Mesenchymal stem cell (in vitro differentiated cells and primary cell): ENCODE measurements around the gene SPTA1.

ENCODE experiments used
- DNase-seq: peaks from one replicate; pipeline ENCODE4 v3.0.0-alpha.2; 2013
- H2AFZ ChIP-seq: one replicate; pipeline ENCODE4 v1.6.1; 2013; ENCODE audit warnings: low read depth, mild to moderate bottlenecking, control low read depth, inconsistent platforms, low read length, moderate library complexity
- H2AK5ac ChIP-seq: 2 replicates; pipeline ENCODE4 v1.6.1; 2013; ENCODE audit warnings: low read length, moderate library complexity, mild to moderate bottlenecking, inconsistent platforms; ENCODE audit not compliant: severe bottlenecking
- H2BK120ac ChIP-seq: one replicate; pipeline ENCODE4 v1.6.1; 2013; ENCODE audit warnings: low read depth, mild to moderate bottlenecking, inconsistent platforms, low read length, moderate library complexity
- H2BK12ac ChIP-seq, 2 experiments: one replicate each; pipeline ENCODE4 v1.6.1; 2013; ENCODE audit warnings: inconsistent platforms in 2 of 2, low read length in 2 of 2, mild to moderate bottlenecking in 2 of 2, moderate library complexity in 2 of 2, control low read depth in 1 of 2
- H2BK15ac ChIP-seq: one replicate; pipeline ENCODE4 v1.6.1; 2013; ENCODE audit warnings: mild to moderate bottlenecking, low read depth, inconsistent platforms; ENCODE audit not compliant: poor library complexity, severe bottlenecking
- H2BK5ac ChIP-seq: 2 replicates; pipeline ENCODE4 v1.6.1; 2013; ENCODE audit warnings: low read depth, mild to moderate bottlenecking, low read length, control low read depth, inconsistent platforms; ENCODE audit not compliant: poor library complexity, severe bottlenecking
- H3K14ac ChIP-seq, 2 experiments: one replicate each; pipeline ENCODE4 v1.6.1; 2013; ENCODE audit warnings: inconsistent platforms in 2 of 2, low read length in 2 of 2, control low read depth in 1 of 2, mild to moderate bottlenecking in 1 of 2, moderate library complexity in 1 of 2
- H3K18ac ChIP-seq, 2 experiments: one replicate each; pipeline ENCODE4 v1.6.1; 2013; ENCODE audit warnings: inconsistent platforms in 2 of 2, low read length in 2 of 2, control low read depth in 1 of 2, low read depth in 1 of 2, mild to moderate bottlenecking in 1 of 2
- H3K23ac ChIP-seq, 2 experiments: one replicate each; pipeline ENCODE4 v1.6.1; 2013; ENCODE audit warnings: inconsistent platforms in 2 of 2, low read length in 2 of 2, mild to moderate bottlenecking in 2 of 2, moderate library complexity in 2 of 2, control low read depth in 1 of 2
- H3K27ac ChIP-seq: 2 replicates; pipeline ENCODE4 v1.5.1; 2013; ENCODE audit warnings: mild to moderate bottlenecking, moderate library complexity, low read length, control low read depth, inconsistent platforms; ENCODE audit not compliant: poor library complexity, severe bottlenecking
- H3K27me3 ChIP-seq, 2 experiments: 2 replicates each; pipeline versions ENCODE4 v1.6.1 to v1.7.0; 2013; ENCODE audit warnings: low read length in 2 of 2, mild to moderate bottlenecking in 2 of 2, moderate library complexity in 2 of 2, control low read depth in 1 of 2, inconsistent platforms in 1 of 2; ENCODE audit not compliant: control insufficient read depth in 1 of 2, insufficient read depth in 1 of 2
- H3K36me3 ChIP-seq, 2 experiments: 2 replicates each; pipeline versions ENCODE4 v1.6.1 to v1.7.0; 2013; ENCODE audit warnings: low read length in 2 of 2, control low read depth in 1 of 2, inconsistent platforms in 1 of 2, low read depth in 1 of 2, mild to moderate bottlenecking in 1 of 2; ENCODE audit not compliant: insufficient read depth in 2 of 2, control insufficient read depth in 1 of 2
- H3K4ac ChIP-seq, 2 experiments: one replicate each; pipeline ENCODE4 v1.6.1; 2013; ENCODE audit warnings: inconsistent platforms in 2 of 2, low read length in 2 of 2, mild to moderate bottlenecking in 2 of 2, moderate library complexity in 2 of 2, control low read depth in 1 of 2, low read depth in 1 of 2
- H3K4me1 ChIP-seq: 2 replicates; pipeline ENCODE4 v1.6.1; 2013; ENCODE audit warnings: low read depth, low read length, control low read depth; ENCODE audit not compliant: control insufficient read depth, insufficient read depth
- H3K4me2 ChIP-seq: 2 replicates; pipeline ENCODE4 v1.6.1; 2013; ENCODE audit warnings: low read length, mild to moderate bottlenecking, inconsistent platforms; ENCODE audit not compliant: poor library complexity, severe bottlenecking
- H3K4me3 ChIP-seq, 2 experiments: 2 replicates each; pipeline versions ENCODE4 v1.5.1 to v1.7.0; 2013; ENCODE audit warnings: low read length in 2 of 2, mild to moderate bottlenecking in 2 of 2, control low read depth in 1 of 2, low read depth in 1 of 2; ENCODE audit not compliant: insufficient read depth in 1 of 2
- H3K79me1 ChIP-seq: replicated peaks from 2 replicates; pipeline ENCODE4 v1.6.1; 2013; ENCODE audit warnings: mild to moderate bottlenecking, control low read depth, low read length, inconsistent platforms; ENCODE audit not compliant: poor library complexity, severe bottlenecking
- H3K9ac ChIP-seq: 2 replicates; pipeline ENCODE4 v1.7.0; 2013; ENCODE audit warnings: mild to moderate bottlenecking, low read length, moderate library complexity
- H3K9me3 ChIP-seq: 2 replicates; pipeline ENCODE4 v1.7.0; 2013; ENCODE audit warnings: mild to moderate bottlenecking, low read length; ENCODE audit not compliant: control insufficient read depth
- H4K8ac ChIP-seq: one replicate; pipeline ENCODE4 v1.6.1; 2013; ENCODE audit warnings: inconsistent platforms, mild to moderate bottlenecking, low read length, moderate library complexity
- H4K91ac ChIP-seq: one replicate; pipeline ENCODE4 v1.6.1; 2013; ENCODE audit warnings: mild to moderate bottlenecking, low read length, inconsistent platforms
- WGBS: methylation state at CpG from one replicate; pipeline ENCODE4 v1.1.7; 2013; ENCODE audit warnings: mixed read lengths; 5-methylcytosine and 5-hydroxymethylcytosine counted together

The SPTA1 gene

GRCh38 chr1:158681606-158682005 is 4.9 kb downstream of the SPTA1 start:
- Histone ChIP-seq H3K9me3 (no peaks in the 10 kb centered on the region), H3K79me1 (no peaks in the 10 kb centered on the region), H4K8ac (no peak overlapping the region), H3K36me3 (no peaks in the 10 kb centered on the region), H3K9ac (no peak overlapping the region), H3K18ac (no peak overlapping the region), H2BK12ac (no peak overlapping the region), H3K27ac (no peak overlapping the region), H3K27me3 (no peaks in the 10 kb centered on the region), H3K4ac (no peak overlapping the region), H3K23ac (no peak overlapping the region), H2AFZ (no peak overlapping the region), H3K14ac (no peak overlapping the region), H2BK15ac (no peak overlapping the region), H3K4me3 (no peak overlapping the region), H4K91ac (no peak overlapping the region), H2AK5ac (no peak overlapping the region), H3K4me2 (no peak overlapping the region), H3K4me1 (no peaks in the 10 kb centered on the region), H2BK5ac (no peak overlapping the region), H2BK120ac (no peak overlapping the region)
- 100% methylated on average over 2 of the region's 2 CpGs for WGBS
- DNase-seq = no peak

GRCh38 chr1:158679289-158679688 is 7.2 kb downstream of the SPTA1 start:
- H2AFZ ChIP-seq = no peak overlapping the region
- no peak overlapping the region for H3K23ac ChIP-seq
- no peak overlapping the region for H2BK12ac ChIP-seq
- H4K91ac ChIP-seq = no peak overlapping the region
- no peak overlapping the region for H2BK120ac ChIP-seq
- no peak overlapping the region for H3K4me3 ChIP-seq
- no peaks in the 10 kb centered on the region for H3K79me1 ChIP-seq
- H3K27me3 ChIP-seq = no peaks in the 10 kb centered on the region
- no peaks in the 10 kb centered on the region for H3K9me3 ChIP-seq
- H3K4me1 ChIP-seq = no peaks in the 10 kb centered on the region
- no peak overlapping the region for H3K4me2 ChIP-seq
- no peak overlapping the region for H3K9ac ChIP-seq
- no peak overlapping the region for H3K14ac ChIP-seq
- H2BK15ac ChIP-seq = no peak overlapping the region
- no peak overlapping the region for H4K8ac ChIP-seq
- no peaks in the 10 kb centered on the region for H3K36me3 ChIP-seq
- no peak overlapping the region for H3K27ac ChIP-seq
- no peak overlapping the region for H2AK5ac ChIP-seq
- 100% methylated on average over 1 of the region's 1 CpG for WGBS
- no peak overlapping the region for H3K18ac ChIP-seq
- H2BK5ac ChIP-seq = no peak overlapping the region
- DNase-seq = no peak
- H3K4ac ChIP-seq = no peak overlapping the region

- Histone ChIP-seq H3K9me3 (no peaks in the 10 kb centered on the region), H2AK5ac (no peak overlapping the region), H2BK120ac (no peak overlapping the region), H3K27ac (no peak overlapping the region), H2BK5ac (no peak overlapping the region), H3K9ac (no peak overlapping the region), H3K79me1 (no peaks in the 10 kb centered on the region), H3K4me1 (no peaks in the 10 kb centered on the region), H3K14ac (no peak overlapping the region), H3K23ac (no peak overlapping the region), H3K4ac (no peak overlapping the region), H2BK12ac (no peak overlapping the region), H3K4me2 (no peak overlapping the region), H2BK15ac (no peak overlapping the region), H3K27me3 (no peaks in the 10 kb centered on the region), H4K91ac (no peak overlapping the region), H3K18ac (no peak overlapping the region), H4K8ac (no peak overlapping the region), H2AFZ (no peak overlapping the region), H3K4me3 (no peak overlapping the region), H3K36me3 (no peaks in the 10 kb centered on the region)
- 50% methylated on average over 1 of the region's 4 CpGs for WGBS
- DNase-seq = no peak
Observed at GRCh38 chr1:158675563-158676323, 10.8 kb downstream of the SPTA1 start.

- no peak for DNase-seq
- Histone ChIP-seq H3K4me2 (no peak overlapping the region), H3K9ac (no peak overlapping the region), H3K4ac (no peak overlapping the region), H3K27ac (no peak overlapping the region), H3K14ac (no peak overlapping the region), H3K23ac (no peak overlapping the region), H3K4me3 (no peak overlapping the region), H2BK5ac (no peak overlapping the region), H3K36me3 (no peaks in the 10 kb centered on the region), H2AK5ac (no peak overlapping the region), H3K4me1 (no peaks in the 10 kb centered on the region), H2BK120ac (no peak overlapping the region), H4K91ac (no peak overlapping the region), H3K9me3 (no peaks in the 10 kb centered on the region), H4K8ac (no peak overlapping the region), H2BK15ac (no peak overlapping the region), H3K27me3 (no peaks in the 10 kb centered on the region), H3K18ac (no peak overlapping the region), H2AFZ (no peak overlapping the region), H2BK12ac (no peak overlapping the region), H3K79me1 (no peaks in the 10 kb centered on the region)
- WGBS = 78% methylated on average over 7 of the region's 7 CpGs
Observed at GRCh38 chr1:158674302-158674701, 12.2 kb downstream of the SPTA1 start.
